ENCODE measurements around the gene SH2B3. TPM values are rescaled to one million over a fixed set of nuclear protein-coding genes. Genes with fewer than 3 reads are reported as not detected.

Gene SH2B3
- total and polyA plus RNA-seq, 2 experiments from 2014 or later: 5.5 to 11.6 TPM

- TF ChIP-seq CTCF (IDR thresholded peaks at IDR 0.05; ENCODE audit: low read depth, low read length): no peak
- Histone ChIP-seq H3K27me3 (no peaks in the 10 kb centered on the region), H3K4me3 (no peak overlapping the region), H3K4me1 (ENCODE audit: low read depth) (peaks cover 9% of the 10 kb centered on the region), H3K36me3 (no peaks in the 10 kb centered on the region), H3K9me3 (ENCODE audit: low read depth) (no peaks in the 10 kb centered on the region), H3K27ac (no peak overlapping the region)
- no peak for DNase-seq (ENCODE audit: low read depth in 1 of 2, low spot score in 1 of 2)
Measured at GRCh38 chr12:111429828-111430432, 24.2 kb downstream of the SH2B3 start.

- no peaks in the 10 kb centered on the region for H3K27me3 ChIP-seq
- H3K27ac ChIP-seq: no peak overlapping the region
- H3K4me3 ChIP-seq: no peak overlapping the region
- H3K36me3 ChIP-seq: no peaks in the 10 kb centered on the region
- no peak for DNase-seq (ENCODE audit: low read depth in 1 of 2, low spot score in 1 of 2)
- no peak for TF ChIP-seq CTCF (IDR thresholded peaks at IDR 0.05; ENCODE audit: low read depth, low read length)
- no peaks in the 10 kb centered on the region for H3K9me3 ChIP-seq (ENCODE audit: low read depth)
- peaks cover 2% of the 10 kb centered on the region for H3K4me1 ChIP-seq (ENCODE audit: low read depth)
Measured at GRCh38 chr12:111430433-111431353, 25.0 kb downstream of the SH2B3 start.

GRCh38 chr12:111431772-111432171 is 26.0 kb downstream of the SH2B3 start:
- no peak overlapping the region for H3K4me3 ChIP-seq
- DNase-seq (ENCODE audit: low read depth in 1 of 2, low spot score in 1 of 2): no peak
- H3K9me3 ChIP-seq (ENCODE audit: low read depth): no peaks in the 10 kb centered on the region
- H3K27me3 ChIP-seq: no peaks in the 10 kb centered on the region
- H3K36me3 ChIP-seq: no peaks in the 10 kb centered on the region
- no peaks in the 10 kb centered on the region for H3K4me1 ChIP-seq (ENCODE audit: low read depth)
- no peak overlapping the region for H3K27ac ChIP-seq
- TF ChIP-seq CTCF (IDR thresholded peaks at IDR 0.05; ENCODE audit: low read depth, low read length): no peak

- H3K4me1 ChIP-seq (ENCODE audit: low read depth): no peaks in the 10 kb centered on the region
- no peak overlapping the region for H3K27ac ChIP-seq
- no peak overlapping the region for H3K4me3 ChIP-seq
Measured at GRCh38 chr12:111434049-111434448, 28.3 kb downstream of the SH2B3 start.

More at GRCh38 chr12:111434049-111434448, 28.3 kb downstream of the SH2B3 start:
- DNase-seq (ENCODE audit: low read depth in 1 of 2, low spot score in 1 of 2): no peak
- TF ChIP-seq CTCF (IDR thresholded peaks at IDR 0.05; ENCODE audit: low read depth, low read length): no peak
- Histone ChIP-seq H3K9me3 (ENCODE audit: low read depth) (no peaks in the 10 kb centered on the region), H3K27me3 (no peaks in the 10 kb centered on the region), H3K36me3 (no peaks in the 10 kb centered on the region)
